Measurements from ENCODE around the gene FGF7. TPM values are rescaled to one million over a fixed set of nuclear protein-coding genes. Genes with fewer than 3 reads are reported as not detected.

The FGF7 gene
- total RNA-seq, 3 donors from 2014 or later, result 2.6 to 46.7 (median 13.4) TPM

DNA sequence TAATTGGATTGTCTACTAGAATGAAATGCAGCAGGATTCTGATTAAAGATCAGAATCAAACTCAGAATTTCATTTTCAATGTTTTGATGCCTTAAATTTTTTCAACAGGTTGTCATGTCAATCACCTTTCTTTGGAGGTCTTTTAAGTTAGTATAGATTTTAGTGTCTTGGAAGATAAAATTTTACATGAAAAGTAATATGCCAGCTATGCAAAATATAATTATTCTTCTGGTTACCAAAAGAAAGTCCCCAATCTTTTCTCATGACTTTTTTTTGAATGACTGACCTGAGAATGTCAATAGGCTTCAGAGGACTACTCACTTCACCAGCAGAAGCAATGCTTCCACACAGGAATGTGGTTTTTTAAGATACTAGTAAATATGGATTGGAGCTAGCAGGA, 4.3 kb downstream of the FGF7 start:
- Histone ChIP-seq H3K4me1 (ENCODE audit: low read depth) (no peaks in the 10 kb centered on the region), H3K9me3 (no peaks in the 10 kb centered on the region), H3K36me3 (ENCODE audit: low read depth) (no peaks in the 10 kb centered on the region), H3K4me3 (no peak overlapping the region)
- DNase-seq, result no peak
- TF ChIP-seq, protein P1, sequence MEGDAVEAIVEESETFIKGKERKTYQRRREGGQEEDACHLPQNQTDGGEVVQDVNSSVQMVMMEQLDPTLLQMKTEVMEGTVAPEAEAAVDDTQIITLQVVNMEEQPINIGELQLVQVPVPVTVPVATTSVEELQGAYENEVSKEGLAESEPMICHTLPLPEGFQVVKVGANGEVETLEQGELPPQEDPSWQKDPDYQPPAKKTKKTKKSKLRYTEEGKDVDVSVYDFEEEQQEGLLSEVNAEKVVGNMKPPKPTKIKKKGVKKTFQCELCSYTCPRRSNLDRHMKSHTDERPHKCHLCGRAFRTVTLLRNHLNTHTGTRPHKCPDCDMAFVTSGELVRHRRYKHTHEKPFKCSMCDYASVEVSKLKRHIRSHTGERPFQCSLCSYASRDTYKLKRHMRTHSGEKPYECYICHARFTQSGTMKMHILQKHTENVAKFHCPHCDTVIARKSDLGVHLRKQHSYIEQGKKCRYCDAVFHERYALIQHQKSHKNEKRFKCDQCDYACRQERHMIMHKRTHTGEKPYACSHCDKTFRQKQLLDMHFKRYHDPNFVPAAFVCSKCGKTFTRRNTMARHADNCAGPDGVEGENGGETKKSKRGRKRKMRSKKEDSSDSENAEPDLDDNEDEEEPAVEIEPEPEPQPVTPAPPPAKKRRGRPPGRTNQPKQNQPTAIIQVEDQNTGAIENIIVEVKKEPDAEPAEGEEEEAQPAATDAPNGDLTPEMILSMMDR (IDR thresholded peaks at IDR 0.05), result no peak
- intact Hi-C loops (cut with DNase I, micrococcal nuclease), result loop anchor here in 1 of 2 donors (10.0 kb wide), 2 partner anchors 183 to 563 kb away; no protein-coding TSS in a partner anchor
- no peak for ATAC-seq

DNA sequence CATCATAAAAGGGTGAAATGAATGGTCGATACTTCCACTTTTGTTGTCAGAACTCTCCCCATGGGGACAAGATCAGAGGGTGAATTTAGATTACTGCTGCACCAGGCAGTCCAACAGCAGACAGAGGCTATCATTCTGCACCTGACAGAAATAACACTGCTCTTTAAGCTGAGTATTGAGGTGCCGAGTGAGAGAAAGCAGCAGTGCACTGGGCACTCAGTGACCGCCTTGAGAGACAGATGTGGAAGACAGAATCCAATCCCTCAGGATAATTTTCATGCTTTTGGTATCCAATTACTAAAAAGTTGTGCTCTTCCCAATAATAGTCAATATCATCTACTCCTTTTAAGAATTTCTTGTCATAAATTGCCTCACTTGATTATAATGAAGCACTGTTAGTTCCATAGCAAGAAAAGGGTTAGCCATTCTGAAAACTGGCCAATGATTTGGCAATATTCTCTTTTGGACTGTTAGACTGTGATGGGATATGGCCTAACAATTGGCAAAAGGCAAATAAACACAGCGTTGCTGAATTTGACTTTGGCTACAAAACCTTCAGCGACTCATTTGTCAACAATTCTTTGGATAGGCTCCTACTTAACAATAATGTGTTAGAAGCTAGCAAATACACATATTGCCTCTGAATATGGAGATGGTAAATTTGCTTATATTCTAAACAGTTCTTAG, 5.5 kb downstream of the FGF7 start:
- ATAC-seq, result peak; percentile 20
- no peak for DNase-seq
- no peaks in the 10 kb centered on the region for H3K4me1 ChIP-seq (ENCODE audit: low read depth)
- no peaks in the 10 kb centered on the region for H3K9me3 ChIP-seq
- no peak overlapping the region for H3K4me3 ChIP-seq
- TF ChIP-seq, protein P1 (IDR thresholded peaks at IDR 0.05), result no peak
- intact Hi-C loops (cut with DNase I, micrococcal nuclease), result loop anchor here in 1 of 2 donors (10.0 kb wide), 2 partner anchors 184 to 564 kb away; no protein-coding TSS in a partner anchor
- H3K36me3 ChIP-seq (ENCODE audit: low read depth), result no peaks in the 10 kb centered on the region

DNA sequence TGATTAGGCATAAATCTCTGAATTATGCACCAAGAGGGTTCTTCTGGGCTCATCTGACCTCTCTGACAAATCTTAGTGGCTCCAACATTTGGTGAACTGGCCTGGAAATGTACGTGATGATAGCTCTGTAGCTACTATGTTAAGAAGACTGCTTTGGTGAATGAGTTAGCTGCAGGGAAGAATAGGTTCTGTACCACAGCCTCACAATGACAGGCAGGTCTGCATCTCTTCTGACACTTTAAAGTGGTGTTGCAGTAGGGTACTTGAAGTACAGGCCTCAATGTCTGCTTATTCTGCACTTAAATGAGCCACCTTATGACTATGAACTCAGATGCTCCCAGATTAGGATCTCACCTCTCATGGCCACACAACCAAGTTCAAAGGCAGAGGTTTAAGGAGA, 7.0 kb downstream of the FGF7 start:
- intact Hi-C loops (cut with DNase I, micrococcal nuclease), result no loop called here
- Histone ChIP-seq H3K9me3 (no peaks in the 10 kb centered on the region), H3K36me3 (ENCODE audit: low read depth) (no peaks in the 10 kb centered on the region), H3K4me1 (ENCODE audit: low read depth) (no peaks in the 10 kb centered on the region), H3K4me3 (no peak overlapping the region)
- no peak for DNase-seq
- no peak for ATAC-seq
- TF ChIP-seq, protein P1 (IDR thresholded peaks at IDR 0.05), result no peak

DNA sequence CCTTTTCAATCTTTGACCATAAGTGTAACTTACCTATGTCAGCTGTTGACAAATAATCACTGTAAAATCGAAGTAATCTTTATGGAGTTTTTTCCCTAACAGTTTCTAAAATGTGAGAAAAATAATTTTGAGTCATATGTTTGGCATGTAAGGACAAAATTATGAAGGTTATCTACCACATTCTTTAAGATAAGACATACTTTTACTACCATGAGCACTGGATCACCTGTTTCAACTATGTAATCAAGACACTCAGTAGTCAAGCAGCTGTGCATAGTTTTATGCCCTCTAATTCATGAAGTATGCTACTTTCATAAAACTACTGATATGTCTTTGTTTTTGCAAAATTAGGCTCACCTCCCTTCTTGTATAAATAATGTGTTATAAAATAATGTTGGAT, 12.1 kb downstream of the FGF7 start:
- TF ChIP-seq, protein P1 (IDR thresholded peaks at IDR 0.05), result no peak
- intact Hi-C loops (cut with DNase I, micrococcal nuclease), result no loop called here
- ATAC-seq (no peak), DNase-seq (no peak)
- Histone ChIP-seq H3K4me3 (no peak overlapping the region), H3K4me1 (ENCODE audit: low read depth) (no peaks in the 10 kb centered on the region), H3K9me3 (no peaks in the 10 kb centered on the region), H3K36me3 (ENCODE audit: low read depth) (no peaks in the 10 kb centered on the region)

DNA sequence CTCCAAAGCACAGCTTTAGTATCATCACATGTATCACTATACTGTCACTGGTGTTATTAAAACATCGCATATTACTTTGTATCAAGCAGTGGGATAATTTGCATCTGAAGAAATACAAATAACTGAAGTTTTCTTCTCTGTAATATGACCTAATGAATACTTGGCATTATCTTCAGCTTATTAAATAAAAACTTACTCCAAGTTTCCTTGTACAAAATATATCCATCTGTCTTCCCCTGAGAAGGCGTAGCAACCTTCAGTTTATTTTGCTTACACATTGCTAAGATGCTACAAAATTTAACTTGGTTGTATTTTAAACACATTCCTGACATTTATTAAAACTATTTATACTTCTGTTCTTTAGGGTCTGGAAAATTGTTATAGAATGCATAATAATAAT, 13.7 kb downstream of the FGF7 start:
- no peak for DNase-seq
- Histone ChIP-seq H3K4me1 (ENCODE audit: low read depth) (no peaks in the 10 kb centered on the region), H3K9me3 (no peaks in the 10 kb centered on the region), H3K36me3 (ENCODE audit: low read depth) (no peaks in the 10 kb centered on the region), H3K4me3 (no peak overlapping the region)
- intact Hi-C loops (cut with DNase I, micrococcal nuclease), result no loop called here
- TF ChIP-seq, protein P1 (IDR thresholded peaks at IDR 0.05), result no peak
- ATAC-seq, result no peak
